ENCODE data around the gene KRT16.

DNA sequence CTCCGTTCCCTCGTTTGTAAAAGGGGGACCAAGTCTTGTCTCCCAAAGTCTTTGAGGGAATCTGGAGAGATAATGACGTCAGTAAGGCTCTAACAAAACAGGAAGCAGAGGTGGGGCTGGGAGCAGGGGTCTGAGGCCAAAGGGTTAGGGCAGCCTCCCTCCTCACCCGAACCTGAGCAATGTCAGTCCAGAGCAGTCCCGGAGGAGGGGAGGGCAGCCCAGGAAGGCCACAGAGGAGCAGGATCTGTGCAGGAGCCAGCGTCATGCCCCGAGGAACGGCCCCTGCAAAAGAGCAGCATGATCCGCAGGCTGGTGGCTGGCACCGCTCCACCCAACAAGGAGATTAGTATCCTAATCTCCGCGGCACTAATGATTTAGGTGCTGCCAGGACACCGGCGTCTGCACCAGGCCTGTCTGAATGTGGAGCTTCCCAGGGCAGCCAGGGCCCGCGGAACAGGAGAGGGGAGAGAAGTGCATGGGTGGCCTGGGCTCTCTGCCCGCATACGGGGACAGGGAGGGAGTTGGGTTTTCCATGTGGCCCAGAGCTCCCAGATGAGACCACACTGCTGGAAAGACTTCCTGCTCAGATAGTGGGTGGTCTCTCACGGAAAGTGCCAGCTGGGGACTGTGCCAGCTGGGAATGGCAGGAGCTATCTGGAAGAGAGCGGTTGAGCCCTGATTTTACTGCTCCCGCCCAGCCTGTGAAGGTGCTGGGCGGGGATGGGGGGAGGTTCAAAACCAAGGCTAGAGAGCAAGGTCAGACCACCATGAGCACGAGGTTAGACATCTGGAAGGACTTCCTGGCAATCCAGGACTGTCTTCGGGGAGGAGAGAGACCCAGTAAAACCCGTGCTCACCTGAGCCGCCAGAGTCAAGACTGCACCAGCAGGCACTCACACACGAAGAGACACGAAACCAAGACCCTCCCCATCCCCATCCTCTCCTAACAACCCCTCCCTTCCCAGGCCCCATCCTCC, 22.8 kb upstream of the KRT16 start:
- TF ChIP-seq, protein P1, sequence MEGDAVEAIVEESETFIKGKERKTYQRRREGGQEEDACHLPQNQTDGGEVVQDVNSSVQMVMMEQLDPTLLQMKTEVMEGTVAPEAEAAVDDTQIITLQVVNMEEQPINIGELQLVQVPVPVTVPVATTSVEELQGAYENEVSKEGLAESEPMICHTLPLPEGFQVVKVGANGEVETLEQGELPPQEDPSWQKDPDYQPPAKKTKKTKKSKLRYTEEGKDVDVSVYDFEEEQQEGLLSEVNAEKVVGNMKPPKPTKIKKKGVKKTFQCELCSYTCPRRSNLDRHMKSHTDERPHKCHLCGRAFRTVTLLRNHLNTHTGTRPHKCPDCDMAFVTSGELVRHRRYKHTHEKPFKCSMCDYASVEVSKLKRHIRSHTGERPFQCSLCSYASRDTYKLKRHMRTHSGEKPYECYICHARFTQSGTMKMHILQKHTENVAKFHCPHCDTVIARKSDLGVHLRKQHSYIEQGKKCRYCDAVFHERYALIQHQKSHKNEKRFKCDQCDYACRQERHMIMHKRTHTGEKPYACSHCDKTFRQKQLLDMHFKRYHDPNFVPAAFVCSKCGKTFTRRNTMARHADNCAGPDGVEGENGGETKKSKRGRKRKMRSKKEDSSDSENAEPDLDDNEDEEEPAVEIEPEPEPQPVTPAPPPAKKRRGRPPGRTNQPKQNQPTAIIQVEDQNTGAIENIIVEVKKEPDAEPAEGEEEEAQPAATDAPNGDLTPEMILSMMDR (IDR thresholded peaks at IDR 0.05) = no peak
- no peak for TF ChIP-seq POLR2A (IDR thresholded peaks at IDR 0.05)
